Common myeloid progenitor, CD34-positive (primary cell): ENCODE results near the gene MAP4K4.

Source experiments
- CTCF ChIA-PET: fragments of 350-600 bp; sonication (Branson Sonifier 250); formaldehyde crosslinking; loops from one replicate; lab custom pipeline; 2021; ENCODE audit warnings: antibody characterized with exemption; lab: Charles Lee
- POLR2A ChIA-PET: fragments of 350-600 bp; sonication (Branson Sonifier 250); formaldehyde crosslinking; loops from one replicate; lab custom pipeline; 2021; ENCODE audit warnings: antibody characterized with exemption; lab: Charles Lee
- DNase-seq, 3 donors: peaks; one replicate each; pipeline versions ENCODE4 v3.0.0 to v3.0.0-alpha.2; 2013
- H3K27ac ChIP-seq, 2 experiments: 1 replicate in 1 of 2; 2 replicates in 1 of 2; pipeline ENCODE4 v1.7.0; 2013; ENCODE audit warnings: inconsistent platforms in 2 of 2, low read length in 2 of 2, mild to moderate bottlenecking in 2 of 2, low read depth in 1 of 2, moderate library complexity in 1 of 2; ENCODE audit not compliant: severe bottlenecking in 2 of 2, insufficient read depth in 1 of 2, poor library complexity in 1 of 2
- H3K27me3 ChIP-seq, 5 experiments: replicated peaks in 2 of 5; 1 replicate in 3 of 5; 2 replicates in 2 of 5; pipeline versions ENCODE4 v1.6.1 to v1.7.0; 2013; ENCODE audit warnings: low read length in 4 of 5, mild to moderate bottlenecking in 2 of 5, moderate library complexity in 2 of 5, inconsistent platforms in 1 of 5; ENCODE audit not compliant: insufficient read depth in 5 of 5, control insufficient read depth in 4 of 5
- H3K36me3 ChIP-seq, 4 experiments: 1 replicate in 2 of 4; 2 replicates in 2 of 4; pipeline versions ENCODE4 v1.6.1 to v1.7.0; 2013; ENCODE audit warnings: low read length in 3 of 4, control low read depth in 1 of 4, mild to moderate bottlenecking in 1 of 4; ENCODE audit not compliant: control insufficient read depth in 4 of 4, insufficient read depth in 4 of 4
- H3K4me1 ChIP-seq, 4 experiments: 1 replicate in 3 of 4; 2 replicates in 1 of 4; pipeline versions ENCODE4 v1.6.1 to v1.7.1; 2013; ENCODE audit warnings: low read length in 3 of 4, mild to moderate bottlenecking in 3 of 4, control low read depth in 1 of 4, inconsistent platforms in 1 of 4, moderate library complexity in 1 of 4; ENCODE audit not compliant: control insufficient read depth in 4 of 4, insufficient read depth in 4 of 4; ENCODE audit errors: control extremely low read depth in 1 of 4
- H3K4me3 ChIP-seq, 7 experiments: 1 replicate in 4 of 7; 2 replicates in 3 of 7; pipeline versions ENCODE4 v1.5.1 to v1.7.0; 2013; ENCODE audit warnings: mild to moderate bottlenecking in 7 of 7, low read length in 6 of 7, moderate library complexity in 6 of 7, inconsistent platforms in 2 of 7, low read depth in 2 of 7, control low read depth in 1 of 7; ENCODE audit not compliant: insufficient read depth in 4 of 7, control insufficient read depth in 1 of 7; ENCODE audit errors: extremely low read depth in 1 of 7
- H3K9me3 ChIP-seq, 5 experiments: 1 replicate in 4 of 5; 2 replicates in 1 of 5; pipeline versions ENCODE4 v1.6.1 to v1.7.1; 2013; ENCODE audit warnings: low read length in 4 of 5, mild to moderate bottlenecking in 2 of 5, inconsistent platforms in 1 of 5, low read depth in 1 of 5, moderate library complexity in 1 of 5; ENCODE audit not compliant: control insufficient read depth in 4 of 5, insufficient read depth in 2 of 5; ENCODE audit errors: control extremely low read depth in 1 of 5
- WGBS: methylation state at CpG from one replicate; pipeline ENCODE4 v1.1.5; 2013; ENCODE audit not compliant: insufficient coverage; 5-methylcytosine and 5-hydroxymethylcytosine counted together

MAP4K4 gene

GRCh38 chr2:101781791-101782426 is 84.4 kb downstream of the MAP4K4 start:
- POLR2A ChIA-PET = no interaction called here
- H3K27me3 ChIP-seq = no peaks in the 10 kb centered on the region
- H3K4me3 ChIP-seq = no peak overlapping the region
- CTCF ChIA-PET = interaction anchor here (1.3 to 4.2 kb wide), 3 partner anchors 8 to 20 kb away, joined by 3 to 31 read pairs (median 5); no protein-coding TSS in a partner anchor
- no peak for DNase-seq
- peaks cover 11 to 30% (median 13%) of the 10 kb centered on the region in 4 experiments for H3K4me1 ChIP-seq
- H3K36me3 ChIP-seq = no peaks in the 10 kb centered on the region
- H3K27ac ChIP-seq = no peak overlapping the region
- 100% methylated on average over 2 of the region's 6 CpGs for WGBS
- H3K9me3 ChIP-seq = no peaks in the 10 kb centered on the region

DNA sequence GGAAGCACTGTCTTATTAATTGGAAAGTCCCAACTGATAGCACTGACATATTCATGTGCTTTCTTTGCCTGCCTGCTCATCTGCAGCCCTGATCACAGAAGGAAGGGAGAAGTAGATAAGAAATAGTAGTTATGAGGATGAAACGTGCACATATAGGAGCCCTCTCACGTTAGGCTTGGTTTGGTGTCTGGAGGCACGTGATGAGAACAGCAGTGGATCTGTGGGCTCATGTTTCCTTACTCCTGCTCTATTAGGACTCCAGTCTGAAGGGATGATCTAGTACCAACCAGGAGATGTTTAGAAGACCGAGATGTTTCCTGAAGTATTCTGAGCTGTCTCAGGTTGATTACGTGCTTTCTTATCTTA is 84.9 kb downstream of the MAP4K4 start:
- WGBS = 100% methylated on average over 2 of the region's 5 CpGs
- Histone ChIP-seq H3K36me3 (no peaks in the 10 kb centered on the region), H3K4me3 (no peak overlapping the region), H3K27me3 (no peaks in the 10 kb centered on the region), H3K27ac (no peak overlapping the region), H3K4me1 (peaks cover 11 to 26% (median 13%) of the 10 kb centered on the region in 4 experiments), H3K9me3 (no peaks in the 10 kb centered on the region)
- no peak for DNase-seq
- POLR2A ChIA-PET = no interaction called here
- CTCF ChIA-PET = interaction anchor here (0.8 to 1.6 kb wide), 6 partner anchors 9 to 440 kb away, joined by 3 to 6 read pairs (median 4); no protein-coding TSS in a partner anchor

DNA sequence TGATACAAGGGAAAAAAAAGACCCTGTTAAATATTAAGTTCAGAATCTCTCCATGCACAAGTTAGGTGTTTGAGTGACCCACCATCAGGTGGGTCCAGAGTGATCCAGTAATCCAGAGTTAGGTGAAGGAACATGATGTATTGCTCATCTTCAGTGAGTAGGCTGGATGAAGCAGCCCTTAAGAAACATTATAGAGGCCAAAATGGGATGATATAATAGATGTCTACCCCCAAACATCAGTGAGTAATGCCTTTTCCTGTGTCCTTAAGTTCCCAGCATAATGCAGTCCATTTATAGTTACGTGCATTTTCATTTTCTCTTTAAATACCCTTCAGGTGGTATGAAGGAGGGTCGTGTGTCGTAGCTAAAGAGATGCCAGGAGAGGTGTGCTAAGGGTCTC is 89.6 kb downstream of the MAP4K4 start:
- H3K4me1 ChIP-seq = peaks cover 2 to 8% (median 2%) of the 10 kb centered on the region in 4 experiments
- POLR2A ChIA-PET = no interaction called here
- H3K27ac ChIP-seq = no peak overlapping the region
- no peaks in the 10 kb centered on the region for H3K27me3 ChIP-seq
- peaks cover 2 to 6% (median 3%) of the 10 kb centered on the region in 4 experiments for H3K36me3 ChIP-seq
- no peaks in the 10 kb centered on the region for H3K9me3 ChIP-seq
- CTCF ChIA-PET = interaction anchor here (1.2 to 1.5 kb wide), 3 partner anchors 9 to 16 kb away, joined by 3 to 4 read pairs (median 3); no protein-coding TSS in a partner anchor
- 100% methylated on average over 2 of the region's 3 CpGs for WGBS
- H3K4me3 ChIP-seq = no peak overlapping the region
- DNase-seq = no peak

DNA sequence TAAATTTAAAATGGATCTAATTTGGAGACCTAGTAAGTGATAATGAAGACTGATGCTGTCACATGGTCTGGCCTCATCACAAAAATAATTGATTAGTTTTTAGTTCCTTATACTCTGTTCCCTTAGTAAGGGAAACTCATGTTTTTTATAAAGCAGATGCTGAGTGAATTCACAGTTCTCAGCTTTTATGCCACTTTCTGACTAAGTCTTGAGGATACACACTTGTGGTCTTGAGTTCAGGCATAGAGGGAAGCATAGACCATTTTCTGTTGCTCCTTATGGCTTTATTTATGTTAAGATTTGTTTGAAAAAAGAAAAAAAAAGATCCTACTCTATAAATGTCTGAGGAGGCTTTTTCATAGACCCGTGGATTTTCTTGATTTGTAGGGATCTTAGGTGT is 91.1 kb downstream of the MAP4K4 start:
- no peak overlapping the region for H3K27ac ChIP-seq
- H3K4me3 ChIP-seq = no peak overlapping the region
- H3K36me3 ChIP-seq = peaks cover 2 to 6% (median 3%) of the 10 kb centered on the region in 4 experiments
- H3K4me1 ChIP-seq = no peaks in the 10 kb centered on the region
- H3K9me3 ChIP-seq = no peaks in the 10 kb centered on the region
- 100% methylated on average over 1 of the region's 1 CpG for WGBS
- DNase-seq = no peak
- POLR2A ChIA-PET = no interaction called here
- CTCF ChIA-PET = interaction anchor here (1.5 kb wide), 1 partner anchor 8 kb away, joined by 3 read pairs; no protein-coding TSS in a partner anchor
- no peaks in the 10 kb centered on the region for H3K27me3 ChIP-seq

- no peak overlapping the region for H3K4me3 ChIP-seq
- H3K4me1 ChIP-seq = no peaks in the 10 kb centered on the region
- 100% methylated on average over 1 of the region's 4 CpGs for WGBS
- ChIA-PET POLR2A (no interaction called here), CTCF (no interaction called here)
- no peaks in the 10 kb centered on the region for H3K9me3 ChIP-seq
- no peaks in the 10 kb centered on the region for H3K27me3 ChIP-seq
- DNase-seq = no peak
- H3K36me3 ChIP-seq = peaks cover 2 to 6% (median 3%) of the 10 kb centered on the region in 4 experiments
- H3K27ac ChIP-seq = no peak overlapping the region
Measured at GRCh38 chr2:101788995-101789970, 91.8 kb downstream of the MAP4K4 start.

DNA sequence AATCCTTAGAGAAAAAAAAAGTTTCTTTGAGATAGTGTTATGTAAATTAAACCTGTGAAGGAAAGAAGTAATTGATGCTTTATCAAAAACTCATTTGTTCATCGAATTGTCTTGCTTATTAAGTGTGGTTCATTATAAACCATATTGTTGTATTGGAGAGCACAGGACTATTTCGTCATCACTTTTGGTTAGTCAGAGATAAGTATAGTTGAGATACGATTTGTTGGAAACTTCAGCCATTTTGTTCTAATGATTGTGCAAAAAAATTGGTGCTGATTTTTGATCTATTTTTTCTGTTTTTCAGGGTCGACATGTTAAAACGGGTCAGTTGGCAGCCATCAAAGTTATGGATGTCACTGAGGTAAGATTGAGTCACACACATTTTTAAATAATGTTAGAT is 92.9 kb downstream of the MAP4K4 start:
- no peaks in the 10 kb centered on the region for H3K27me3 ChIP-seq
- CTCF ChIA-PET = no interaction called here
- POLR2A ChIA-PET = no interaction called here
- no peak overlapping the region for H3K27ac ChIP-seq
- H3K4me3 ChIP-seq = no peak overlapping the region
- no peaks in the 10 kb centered on the region for H3K4me1 ChIP-seq
- WGBS = 95% methylated on average over 4 of the region's 5 CpGs
- H3K36me3 ChIP-seq = peaks cover 2 to 6% (median 3%) of the 10 kb centered on the region in 4 experiments
- H3K9me3 ChIP-seq = no peaks in the 10 kb centered on the region
- DNase-seq = no peak
